Measurements from ENCODE around the gene GCN1.

GCN1 gene

GRCh38 chr12:120116792-120117651, 77.5 kb downstream of the GCN1 start:
- ATAC-seq: peak; percentile 72
- DNase-seq: peak; percentile 99

DNA sequence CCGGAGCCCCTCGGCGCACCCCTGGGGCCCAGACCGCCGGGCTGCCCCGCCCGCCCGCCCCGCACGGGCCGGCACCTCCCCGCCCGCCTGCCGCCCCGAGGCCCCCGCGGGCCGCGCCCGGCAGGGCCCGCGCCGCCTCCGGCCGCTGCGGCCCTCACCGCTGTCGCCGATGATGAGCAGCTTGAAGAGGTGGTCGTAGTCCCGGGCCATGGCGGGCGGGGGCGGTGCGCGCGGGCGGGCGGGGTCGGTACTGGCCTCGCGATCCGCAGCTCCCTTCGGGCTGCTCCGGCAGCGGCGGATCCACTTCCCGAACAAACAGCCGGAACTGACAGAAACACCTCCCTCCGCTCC, 78.1 kb downstream of the GCN1 start, which contains the start of gene RAB35:
RAB35 (minus strand) TSS at position 313 of the 351 bp plus-strand sequence; CDS start at position 210, 103 bp downstream.
- ATAC-seq: no peak
- no peak for DNase-seq

DNA sequence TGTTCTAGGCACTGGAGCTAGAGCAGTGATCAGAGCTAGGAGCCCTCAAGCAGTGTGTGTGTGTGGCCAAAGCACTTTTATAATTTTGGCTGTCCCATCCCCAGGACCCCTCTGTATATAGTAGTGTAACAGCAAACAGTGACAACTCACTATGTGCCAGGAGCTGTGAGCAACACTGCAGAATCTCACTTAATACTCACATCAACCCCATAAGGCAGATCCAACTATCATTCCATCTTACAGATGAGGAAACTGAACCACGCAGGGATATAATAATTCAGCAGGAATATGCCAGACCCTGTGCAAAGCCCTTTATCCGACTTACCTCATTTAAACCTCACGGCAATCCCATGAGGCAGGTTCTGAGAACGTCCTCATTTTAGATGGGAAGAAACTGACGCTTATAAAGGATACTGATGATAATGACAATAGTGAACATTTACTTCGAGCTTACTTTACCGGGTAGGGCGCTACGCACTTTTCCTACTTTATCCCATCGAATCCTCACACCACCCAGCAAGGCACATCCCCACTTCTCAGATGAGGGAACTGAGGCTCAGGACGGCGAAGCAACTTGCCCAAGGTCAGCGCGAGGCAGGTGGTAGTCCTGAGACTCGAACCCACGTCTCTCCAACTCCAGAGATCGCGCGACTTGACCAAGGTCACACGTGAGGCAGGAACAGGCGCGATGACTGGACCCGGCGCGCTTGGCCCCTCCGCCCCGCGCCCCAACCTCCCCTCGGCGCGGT, 78.6 kb downstream of the GCN1 start:
- ATAC-seq: peak; percentile 2
- peak; percentile 52 for DNase-seq

- no peak for DNase-seq
These were observed 79.4 kb downstream of the GCN1 start for GRCh38 chr12:120115066-120115465.

GRCh38 chr12:120110550-120111501, 83.7 kb downstream of the GCN1 start:
- ATAC-seq (peak; percentile 73), DNase-seq (peak; percentile 52)

More at GRCh38 chr12:120115066-120115465, 79.4 kb downstream of the GCN1 start:
- ATAC-seq: no peak

- DNase-seq (no peak), ATAC-seq (no peak)
These were observed 84.8 kb downstream of the GCN1 start for GRCh38 chr12:120109570-120110267.

GRCh38 chr12:120106151-120106550, 88.4 kb downstream of the GCN1 start:
- ATAC-seq: no peak
- no peak for DNase-seq

- DNase-seq: no peak
- ATAC-seq: no peak
These were observed 91.1 kb downstream of the GCN1 start for GRCh38 chr12:120103371-120103770.

DNA sequence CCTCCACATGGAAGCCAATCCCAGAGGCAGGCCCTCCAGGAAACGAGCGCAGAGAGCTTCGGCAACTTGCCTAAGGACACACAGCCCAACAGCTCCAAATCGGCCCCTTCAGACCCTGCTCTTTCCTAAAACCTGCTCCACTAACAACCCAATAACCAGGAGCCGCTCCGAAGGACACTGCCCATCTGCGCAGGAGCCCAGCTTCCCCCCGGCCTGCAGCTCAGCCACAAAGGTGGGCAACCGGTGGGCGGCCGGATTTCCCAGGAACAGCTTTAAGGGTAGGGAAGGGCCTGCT, 91.5 kb downstream of the GCN1 start:
- DNase-seq (no peak), ATAC-seq (no peak)

- DNase-seq: no peak
- ATAC-seq: no peak
These were observed 92.1 kb downstream of the GCN1 start for GRCh38 chr12:120102189-120103043.

DNA sequence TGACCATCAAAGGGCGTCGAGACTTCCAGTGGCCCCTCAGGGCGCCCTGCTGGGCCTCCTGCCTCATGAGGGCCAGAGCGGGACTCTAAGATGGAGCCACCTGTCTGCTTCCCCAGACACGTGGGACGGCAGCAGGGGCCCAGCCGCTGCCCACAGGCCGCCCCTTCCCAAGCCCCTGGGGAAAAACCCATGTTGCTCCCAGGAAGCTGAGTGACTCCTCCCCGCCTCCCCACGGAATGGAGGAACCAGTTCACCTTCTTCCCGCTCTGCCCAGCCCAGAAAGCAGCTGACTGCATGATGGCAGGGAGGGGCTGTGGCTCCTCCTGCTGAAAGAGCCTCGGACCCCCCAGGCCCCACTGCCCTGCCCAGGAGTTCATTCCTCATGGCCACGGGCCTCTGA, 92.9 kb downstream of the GCN1 start:
- no peak for DNase-seq
- no peak for ATAC-seq

GRCh38 chr12:120101182-120101581, 93.3 kb downstream of the GCN1 start:
- DNase-seq (no peak), ATAC-seq (no peak)

GRCh38 chr12:120100630-120101029, 93.9 kb downstream of the GCN1 start:
- ATAC-seq: no peak

GRCh38 chr12:120099738-120100137, 94.8 kb downstream of the GCN1 start:
- no peak for ATAC-seq
- DNase-seq: no peak

More at GRCh38 chr12:120100630-120101029, 93.9 kb downstream of the GCN1 start:
- no peak for DNase-seq

DNA sequence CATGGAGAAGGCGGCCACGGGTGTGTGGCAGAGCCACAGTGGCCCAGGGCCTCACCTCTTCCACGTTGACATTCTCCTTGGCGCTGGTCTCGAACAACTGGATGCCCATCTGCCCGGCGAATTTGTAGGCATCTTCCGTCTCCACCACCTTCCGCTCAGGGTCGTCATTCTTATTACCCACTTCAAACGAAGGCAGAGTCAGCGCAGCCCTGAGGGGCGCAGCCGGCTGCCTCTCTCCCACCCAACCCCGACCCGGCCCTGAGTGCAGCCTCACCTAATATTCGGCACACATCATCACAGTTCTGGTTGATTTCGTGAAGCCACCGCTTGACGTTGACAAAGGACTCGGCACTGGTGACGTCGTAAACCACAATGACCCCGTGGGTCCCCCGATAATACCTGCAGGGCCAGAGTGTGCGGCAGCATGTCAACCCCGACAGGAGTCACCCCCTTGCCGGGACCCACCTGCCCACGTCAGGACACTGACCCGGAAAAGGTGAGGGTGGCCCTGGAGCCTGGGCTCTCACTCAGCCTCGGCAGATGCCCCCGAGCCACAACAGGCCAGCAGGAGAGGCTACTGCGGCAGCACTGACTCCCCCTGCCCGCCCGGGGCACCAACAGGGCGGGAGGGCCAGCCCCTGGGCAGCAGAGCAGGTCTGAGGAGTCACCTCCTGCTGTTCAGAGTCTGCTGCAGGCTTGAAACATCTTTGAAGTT, 95.6 kb downstream of the GCN1 start:
- ATAC-seq: no peak
- DNase-seq: no peak

DNA sequence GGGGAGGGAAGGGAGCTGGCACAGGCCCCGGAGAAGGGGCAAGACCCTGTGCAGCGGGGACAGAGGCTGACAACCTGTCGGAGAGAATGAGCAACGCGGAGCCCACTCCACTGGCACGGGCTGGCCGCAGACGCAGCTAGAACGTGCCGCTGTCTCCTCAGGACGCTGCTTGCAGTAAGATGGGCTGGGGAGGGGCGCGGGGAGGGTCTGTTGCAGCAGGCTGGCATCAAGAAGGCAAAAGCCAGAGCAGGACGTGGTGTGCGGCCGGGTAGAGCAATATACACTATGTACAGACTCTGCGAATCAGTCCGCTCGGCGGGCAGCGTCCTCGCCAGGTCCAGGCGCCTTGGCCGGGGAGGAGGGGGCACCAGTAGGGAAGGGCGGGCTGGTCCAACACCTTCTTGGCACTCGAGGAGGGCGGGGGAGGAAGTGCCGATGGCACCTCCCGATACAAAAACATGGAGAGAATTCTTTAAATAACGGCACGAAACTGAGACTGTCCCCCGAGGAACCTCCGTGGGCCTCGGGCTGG, 97.8 kb downstream of the GCN1 start:
- DNase-seq (no peak), ATAC-seq (no peak)

DNA sequence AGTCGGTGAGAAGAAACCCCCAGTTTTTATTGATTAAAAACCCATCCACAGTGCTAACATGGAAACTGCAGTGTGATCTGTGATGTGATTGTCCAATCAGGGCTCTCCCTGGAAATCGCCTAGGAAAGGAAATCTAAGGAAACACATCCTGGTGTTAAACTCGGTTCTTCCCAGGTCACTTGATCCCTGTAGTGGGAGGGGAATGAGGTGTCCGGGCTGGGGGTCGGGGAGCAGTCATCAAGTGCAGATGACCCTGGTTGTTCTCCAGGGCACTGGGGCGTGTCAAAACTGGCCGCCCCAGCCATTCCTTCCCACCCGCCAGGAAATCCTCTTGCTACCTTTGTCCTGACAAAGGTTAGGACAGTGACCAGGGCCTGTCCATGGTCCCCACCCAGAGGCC, 98.8 kb downstream of the GCN1 start:
- no peak for DNase-seq
- ATAC-seq: no peak

DNA sequence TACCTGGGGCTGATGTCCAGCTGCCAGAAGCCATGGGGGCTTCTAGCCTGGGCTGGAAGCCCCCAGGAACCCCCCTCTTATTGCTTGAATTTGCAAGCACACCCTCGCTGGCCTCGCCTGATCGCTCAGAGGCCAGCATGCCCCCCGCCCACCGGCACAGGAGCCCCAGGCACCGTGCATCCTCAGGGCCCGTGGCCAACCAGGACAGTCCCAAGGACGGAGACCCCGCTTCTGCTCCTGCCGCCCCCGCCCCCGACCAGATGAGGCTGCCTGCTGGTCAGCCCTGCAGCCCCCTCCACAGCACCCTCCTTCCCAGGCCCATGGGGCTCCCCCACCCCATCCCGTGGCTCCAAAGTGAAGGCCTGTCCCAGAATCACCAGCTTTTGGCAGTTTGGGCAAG, 99.2 kb downstream of the GCN1 start:
- ATAC-seq: no peak
- no peak for DNase-seq

GRCh38 chr12:120094485-120094884, 100.0 kb downstream of the GCN1 start:
- ATAC-seq: no peak

More at GRCh38 chr12:120094485-120094884, 100.0 kb downstream of the GCN1 start:
- DNase-seq: no peak

All from stimulated activated naive CD8-positive, alpha-beta T cell treated with anti-CD3 and anti-CD28 coated beads, Interleukin-15, Interleukin-2, amounts not matched to agents 100 U/mL and 50 U/mL, for 24 hours (primary cell).